CD4-positive, alpha-beta T cell treated with Interleukin-21 for 1 hour (primary cell): ENCODE measurements around the gene PLK2.

Source experiments
- DNase-seq: peaks from one replicate; pipeline ENCODE4 v3.0.0-alpha.2; 2020

Gene PLK2

DNA sequence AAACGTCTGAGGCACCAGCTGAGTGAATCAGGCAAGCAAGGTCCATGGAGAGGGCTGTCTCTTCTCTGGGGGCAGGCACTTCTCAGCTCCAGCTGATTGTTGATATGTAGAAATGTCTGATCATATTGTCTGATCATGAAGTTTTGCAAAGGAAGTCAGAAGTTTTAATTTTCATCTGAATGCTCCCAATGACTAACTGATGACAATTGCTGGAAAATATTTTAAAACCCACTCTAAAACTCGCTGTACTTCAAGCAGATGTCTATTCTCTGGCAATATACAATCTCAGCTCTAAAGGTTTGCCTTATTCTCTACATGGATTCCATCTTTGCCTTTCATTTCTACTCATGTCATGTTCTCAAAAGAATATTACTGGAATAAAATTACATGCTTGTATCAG lies 12.7 kb downstream of the PLK2 start:
- DNase-seq = no peak

DNA sequence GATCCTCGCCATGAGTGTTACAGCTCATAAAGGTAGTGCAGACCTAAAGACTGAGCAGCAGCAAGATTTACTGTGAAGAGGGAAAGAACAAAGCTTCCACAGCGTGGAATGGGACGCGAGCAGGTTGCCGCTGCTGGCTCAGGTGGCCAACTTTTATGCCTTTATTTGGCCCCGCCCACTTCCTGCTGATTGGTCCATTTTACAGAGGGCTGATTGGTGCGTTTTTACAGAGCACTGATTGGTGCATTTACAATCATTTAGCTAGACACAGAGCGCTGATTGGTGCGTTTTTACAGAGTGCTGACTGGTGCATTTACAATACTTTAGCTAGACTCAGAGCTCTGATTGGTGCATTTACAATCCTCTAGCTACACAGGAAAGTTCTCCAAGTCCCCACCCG lies 13.9 kb downstream of the PLK2 start:
- no peak for DNase-seq

- DNase-seq = no peak
Observed at GRCh38 chr5:58444805-58445204, 15.1 kb downstream of the PLK2 start.

DNA sequence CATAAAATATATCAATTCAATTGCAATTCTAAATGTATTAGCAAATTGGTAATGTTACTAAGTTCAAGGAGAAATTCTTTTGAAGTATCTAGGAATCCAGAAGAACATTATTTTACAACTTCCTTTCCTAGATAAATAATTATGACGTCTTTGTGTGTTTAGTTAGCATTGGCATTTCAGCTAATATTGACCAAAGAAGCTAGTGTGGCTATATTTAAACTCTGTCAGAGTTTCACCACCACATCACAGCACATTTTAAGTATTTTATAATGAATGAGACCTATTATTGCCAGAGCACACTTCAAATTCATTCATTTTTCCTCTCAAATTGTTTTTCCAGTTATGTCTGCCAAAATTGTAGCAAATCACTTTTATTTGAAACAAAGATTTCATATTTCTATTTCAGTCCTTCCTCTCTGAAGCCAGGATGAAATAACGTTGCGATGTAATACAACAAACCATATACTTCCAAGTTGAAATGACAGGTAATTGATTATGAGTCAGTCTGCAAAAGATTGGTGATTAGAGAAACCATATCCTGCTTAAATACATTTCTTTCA lies 18.9 kb downstream of the PLK2 start:
- DNase-seq = no peak

- DNase-seq = no peak
Observed at GRCh38 chr5:58439094-58439644, 20.7 kb downstream of the PLK2 start.

GRCh38 chr5:58437661-58438060 lies 22.2 kb downstream of the PLK2 start:
- DNase-seq = no peak

- no peak for DNase-seq
Observed at GRCh38 chr5:58431832-58432231, 28.1 kb downstream of the PLK2 start.

DNA sequence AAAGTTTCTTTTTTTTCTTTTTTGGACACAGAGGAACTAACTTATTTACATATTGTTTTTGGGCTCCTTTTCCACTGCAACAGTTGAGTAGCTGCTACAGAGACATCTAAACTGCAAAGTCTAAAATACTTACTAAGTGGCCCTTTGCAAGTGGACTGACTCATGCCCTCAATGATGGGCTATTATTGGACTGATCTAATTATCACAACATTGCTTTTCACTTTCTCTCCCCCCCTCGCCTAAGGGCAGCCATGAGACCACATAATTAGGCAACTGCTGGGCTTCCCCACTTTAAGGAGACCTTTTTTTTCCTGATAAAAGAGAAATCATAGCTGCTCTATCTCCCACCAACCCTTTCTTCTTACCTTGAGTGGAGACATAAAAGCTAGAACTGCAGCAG lies 47.0 kb downstream of the PLK2 start:
- DNase-seq = no peak

DNA sequence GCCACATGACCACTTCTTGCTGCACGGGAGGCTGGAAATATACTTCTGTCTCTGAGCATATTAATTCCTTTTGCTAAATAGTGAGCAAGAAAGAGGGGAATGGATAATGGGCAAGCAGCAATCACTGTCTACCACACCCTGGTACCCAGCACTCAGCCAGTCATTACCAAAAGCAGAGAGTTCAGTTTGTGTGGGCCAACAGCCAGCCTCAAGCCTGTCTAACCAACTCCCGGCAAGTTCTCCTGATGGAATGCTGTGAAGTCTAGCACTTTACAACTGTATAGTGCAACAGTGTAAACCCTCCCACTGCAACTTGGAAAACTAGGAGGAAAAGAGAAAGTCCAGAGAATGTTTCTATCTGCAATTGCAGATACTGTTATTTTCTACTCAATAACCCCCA lies 47.8 kb downstream of the PLK2 start:
- no peak for DNase-seq

DNA sequence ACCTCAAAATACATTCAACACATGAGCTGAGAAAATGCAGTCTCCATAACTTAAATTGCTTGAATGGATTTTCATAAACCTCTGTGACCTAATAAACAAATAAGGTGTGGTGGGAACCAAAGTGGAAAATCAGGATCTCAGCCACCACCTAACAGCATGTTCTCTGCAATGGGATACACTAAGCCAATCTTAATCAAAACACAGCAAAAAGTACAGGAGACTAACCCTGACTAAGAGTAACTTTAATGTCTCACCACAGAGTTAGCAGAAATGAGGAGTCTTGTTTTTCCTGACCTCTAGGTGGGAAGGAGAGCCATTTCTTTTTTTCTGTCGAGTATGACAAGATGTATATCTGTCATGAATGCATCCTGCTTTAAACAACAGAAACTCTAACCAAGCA lies 48.5 kb downstream of the PLK2 start:
- no peak for DNase-seq

- DNase-seq = no peak
Observed at GRCh38 chr5:58410441-58410840, 49.4 kb downstream of the PLK2 start.

DNA sequence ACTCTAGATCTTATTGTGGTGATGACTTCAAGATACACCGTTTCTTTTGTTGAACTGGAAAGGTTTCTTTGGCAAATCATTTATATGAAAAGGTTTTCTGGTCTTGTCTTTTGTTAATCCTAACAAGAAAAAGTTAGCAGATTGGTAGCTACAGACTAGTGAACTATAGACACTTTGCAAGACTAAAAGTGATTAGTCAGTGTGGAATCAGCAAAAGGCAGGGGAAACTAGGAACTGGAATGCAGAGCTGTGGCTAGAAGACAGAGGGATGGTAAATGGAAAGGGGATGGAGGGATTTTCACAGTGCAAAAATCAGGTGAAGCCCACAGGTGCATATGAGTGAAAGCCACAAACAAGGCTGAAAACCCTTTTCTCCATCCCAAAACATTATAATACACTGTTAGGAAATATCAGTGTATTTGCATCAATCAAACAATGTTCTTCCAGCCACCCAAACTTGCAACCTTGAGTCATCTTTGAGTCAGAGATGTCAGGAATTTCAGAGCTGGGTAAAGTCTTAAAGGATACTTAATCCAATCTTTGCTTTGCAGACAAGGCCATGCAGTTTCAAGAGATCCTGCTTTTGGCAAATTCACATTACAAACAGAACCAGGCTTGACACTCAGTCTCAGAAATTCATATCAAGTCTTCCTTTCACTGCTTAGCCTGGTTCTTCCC lies 52.7 kb downstream of the PLK2 start:
- DNase-seq = no peak

DNA sequence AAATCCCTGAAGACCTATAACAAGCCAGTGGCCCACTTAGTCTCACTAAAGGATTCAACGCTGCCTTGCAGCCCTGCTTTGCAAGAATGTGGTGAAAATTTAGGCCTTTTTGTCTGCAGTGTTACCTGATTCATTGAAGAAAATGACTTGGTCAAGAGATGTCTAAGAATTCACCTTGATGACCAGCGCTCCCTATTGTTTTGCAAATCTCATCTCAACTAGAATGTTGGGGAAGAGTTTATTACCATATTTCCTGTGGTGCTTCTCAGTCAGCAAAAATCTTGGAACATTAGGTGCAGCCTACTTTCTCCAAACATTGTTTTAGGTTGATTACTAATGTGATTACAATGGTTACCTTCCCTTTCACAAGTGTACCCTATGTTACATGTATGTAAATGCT lies 53.5 kb downstream of the PLK2 start:
- DNase-seq = no peak

DNA sequence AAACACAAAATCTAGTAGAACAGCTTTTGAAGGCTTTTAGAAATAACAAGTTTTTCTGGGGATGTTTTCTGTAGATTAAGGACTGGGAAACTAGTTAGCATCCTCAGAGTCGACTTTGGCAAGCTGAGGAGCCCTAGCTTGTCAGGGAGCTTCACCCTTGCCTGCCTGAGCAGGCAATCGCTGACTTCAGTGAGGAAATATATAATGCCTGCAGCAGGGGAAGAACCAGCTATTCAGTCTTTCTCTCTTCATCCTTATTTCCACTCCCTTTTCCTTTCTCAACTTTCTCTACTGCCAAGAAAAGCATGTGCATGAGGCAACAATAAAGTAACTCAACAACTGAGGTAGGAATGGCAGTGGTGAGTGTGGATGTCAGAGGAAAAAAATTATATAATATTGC lies 54.7 kb downstream of the PLK2 start:
- no peak for DNase-seq

DNA sequence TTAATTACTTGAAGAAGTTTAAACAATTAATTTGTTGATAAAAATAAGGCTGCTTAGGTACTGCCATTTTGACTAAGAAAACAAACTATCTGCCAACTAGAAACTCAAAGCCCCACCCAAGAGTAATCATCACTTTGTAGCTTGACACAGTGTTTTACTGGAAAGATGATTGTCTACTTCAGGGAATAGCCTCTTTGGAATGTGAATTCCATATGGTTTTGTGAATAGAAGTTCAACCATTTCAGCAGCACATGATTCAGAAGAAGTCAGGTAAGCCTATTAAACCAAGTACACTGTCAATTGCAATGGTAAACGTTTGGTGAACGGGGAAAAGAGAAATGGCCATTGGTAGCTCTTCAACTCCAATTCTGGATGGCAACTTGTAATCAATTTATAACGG lies 55.2 kb downstream of the PLK2 start:
- no peak for DNase-seq
